ENCODE data around the gene HNRNPA0.
A peak's percentile ranks its signal among the peaks of the same experiment; 100 is the strongest.
"Not testable (repeated sequence)": the region's sequence is repeated elsewhere in the genome, so short reads cannot be mapped to it uniquely, and the experiment has no call there.

HNRNPA0 gene

GRCh38 chr5:137754188-137754960, at the start of gene HNRNPA0:
TSS of gene HNRNPA0 (minus strand) at chr5:137754363. CDS start at chr5:137754066, 297 bp downstream.
- DNase-seq = peak; percentile 85 to 100 (median 98)

GRCh38 chr5:137802282-137803210, 48.4 kb upstream of the HNRNPA0 start:
- DNase-seq = no peak

- DNase-seq = no peak
Measured at GRCh38 chr5:137800700-137801411, 46.7 kb upstream of the HNRNPA0 start.

GRCh38 chr5:137796279-137796678, 42.1 kb upstream of the HNRNPA0 start:
- no peak for DNase-seq

- DNase-seq = no peak
Measured at GRCh38 chr5:137794863-137795262, 40.7 kb upstream of the HNRNPA0 start.

GRCh38 chr5:137792303-137792702, 38.1 kb upstream of the HNRNPA0 start:
- no peak for DNase-seq

- no peak for DNase-seq
Measured at GRCh38 chr5:137791799-137792198, 37.6 kb upstream of the HNRNPA0 start.

- no peak for DNase-seq
Measured at GRCh38 chr5:137791387-137791786, 37.2 kb upstream of the HNRNPA0 start.

- not testable (repeated sequence) for DNase-seq
Measured at GRCh38 chr5:137788560-137788959, 34.4 kb upstream of the HNRNPA0 start.

- DNase-seq = peak in 4 of 51 donors; percentile 4 to 15 (median 8)
Measured at GRCh38 chr5:137782984-137783536, 28.9 kb upstream of the HNRNPA0 start.

GRCh38 chr5:137782055-137782454, 27.9 kb upstream of the HNRNPA0 start:
- no peak for DNase-seq

GRCh38 chr5:137778772-137779564, 24.8 kb upstream of the HNRNPA0 start:
- peak in 1 of 51 donors; percentile 60 for DNase-seq

GRCh38 chr5:137767937-137768336, 13.8 kb upstream of the HNRNPA0 start:
- DNase-seq = not testable (repeated sequence)

- no peak for DNase-seq
Measured at GRCh38 chr5:137761566-137761965, 7.4 kb upstream of the HNRNPA0 start.

GRCh38 chr5:137760719-137761516, 6.8 kb upstream of the HNRNPA0 start:
- DNase-seq = no peak

GRCh38 chr5:137760294-137760693, 6.1 kb upstream of the HNRNPA0 start:
- no peak for DNase-seq

- DNase-seq = no peak
Measured at GRCh38 chr5:137758715-137759306, 4.6 kb upstream of the HNRNPA0 start.

- no peak for DNase-seq
Measured at GRCh38 chr5:137758121-137758520, 4.0 kb upstream of the HNRNPA0 start.

- DNase-seq = no peak
Measured at GRCh38 chr5:137757634-137758033, 3.5 kb upstream of the HNRNPA0 start.

Data from hypothalamus (tissue), 51 donors.